Measurements from ENCODE around the gene MIPEP.

MIPEP gene

DNA sequence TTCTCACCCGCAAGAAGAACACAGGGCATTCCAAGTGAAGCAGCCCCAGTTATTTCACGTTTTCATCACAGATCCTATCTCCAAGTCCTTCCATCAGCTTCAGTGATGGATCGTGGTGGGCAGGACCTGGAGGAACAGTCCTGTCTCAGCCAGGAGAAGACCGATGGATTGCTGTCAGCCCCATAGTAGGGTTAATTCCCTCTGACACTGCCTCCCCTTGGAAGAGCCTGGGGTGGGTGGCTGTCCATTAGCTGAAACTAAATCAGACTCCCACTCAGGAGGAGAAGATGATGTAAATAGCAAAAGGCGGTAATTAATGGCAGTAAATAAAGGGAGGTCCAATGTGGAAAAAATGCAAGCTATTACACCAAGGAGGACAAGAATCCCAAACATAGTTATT, 188.0 kb downstream of the MIPEP start:
- DNase-seq, result no peak

- no peak for DNase-seq
These were observed 189.9 kb downstream of the MIPEP start for GRCh38 chr13:23699271-23699670.

GRCh38 chr13:23697772-23698313, 191.4 kb downstream of the MIPEP start:
- DNase-seq, result no peak

GRCh38 chr13:23696610-23697009, 192.6 kb downstream of the MIPEP start:
- no peak for DNase-seq

DNA sequence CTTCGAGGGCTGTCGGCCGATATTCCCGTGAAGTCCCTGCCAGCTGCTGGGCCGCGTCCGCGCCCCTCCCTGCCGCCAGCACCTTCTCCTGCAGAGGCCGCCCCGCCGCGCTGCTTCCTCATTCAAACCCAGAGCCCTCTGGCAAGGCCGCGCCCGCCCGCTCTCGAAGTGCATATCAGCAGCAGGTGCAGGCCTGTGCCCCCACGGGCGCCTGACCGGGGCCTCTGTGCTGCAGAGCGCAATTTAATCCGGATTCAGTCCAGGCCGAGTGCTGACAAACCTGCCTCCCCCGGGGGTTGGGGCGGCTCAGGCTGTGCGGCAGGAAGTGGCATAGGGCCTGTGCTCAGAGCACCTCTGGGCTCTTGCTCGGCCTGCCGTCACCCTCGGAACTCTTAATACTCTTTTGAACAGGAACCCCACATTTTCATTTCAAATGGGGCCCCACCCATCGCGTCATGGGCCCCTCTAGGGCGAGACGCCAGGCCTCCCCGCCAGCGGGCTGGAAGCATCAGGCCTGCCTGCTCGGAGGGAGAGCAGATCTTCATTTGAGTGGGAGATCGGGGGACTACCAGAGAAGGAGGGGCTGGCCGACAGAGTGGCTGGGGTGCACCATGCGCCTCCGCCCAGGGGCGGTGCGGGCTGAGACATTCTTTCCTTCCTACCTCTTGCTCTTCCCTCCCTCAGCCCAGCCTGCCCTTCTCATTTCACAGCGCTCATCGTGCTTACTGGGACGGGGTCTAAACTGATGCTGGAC, 193.3 kb downstream of the MIPEP start:
- no peak for DNase-seq

DNA sequence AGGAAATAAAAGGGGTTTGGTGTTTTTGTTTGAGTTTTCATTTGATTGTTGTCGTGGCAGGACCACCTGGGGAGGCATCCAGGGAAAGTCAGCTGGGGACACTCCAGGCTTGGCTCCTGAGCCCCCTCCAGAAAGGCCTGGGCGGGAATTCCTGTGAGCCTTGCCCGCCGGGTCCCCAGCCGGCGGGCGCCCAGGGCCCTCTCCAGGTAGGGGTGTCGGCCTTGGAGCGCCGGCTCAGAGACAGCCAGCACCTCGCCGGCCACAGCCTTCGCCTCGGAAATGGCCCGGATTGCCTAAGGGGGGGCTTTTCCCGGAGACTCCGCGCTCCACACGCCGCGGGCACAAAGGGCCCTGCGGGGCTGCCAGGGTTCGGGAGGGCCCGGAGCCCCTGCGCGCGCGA, 194.0 kb downstream of the MIPEP start:
- DNase-seq, result no peak

GRCh38 chr13:23692816-23693215, 196.4 kb downstream of the MIPEP start:
- no peak for DNase-seq

- DNase-seq, result no peak
These were observed 198.5 kb downstream of the MIPEP start for GRCh38 chr13:23690668-23691067.

DNA sequence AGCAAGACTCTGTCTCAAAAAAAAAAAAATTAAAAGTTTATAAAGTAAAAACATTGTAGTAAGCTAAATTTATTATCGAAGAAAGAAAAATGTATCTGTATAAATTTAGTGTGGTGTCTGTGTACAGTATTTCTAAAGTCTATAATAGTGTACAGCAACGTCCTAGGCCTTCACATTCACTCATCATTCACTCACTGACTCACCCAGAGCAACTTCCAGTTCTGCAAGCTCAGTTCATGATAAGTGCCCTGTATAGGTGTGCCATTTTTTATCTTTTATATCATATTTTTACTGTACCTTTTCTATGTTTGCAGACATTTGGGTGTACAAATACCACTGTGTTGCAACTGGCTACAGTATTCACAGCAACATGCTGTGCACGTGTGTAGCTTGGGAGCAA, 200.9 kb downstream of the MIPEP start:
- DNase-seq, result no peak

- DNase-seq, result no peak
These were observed 201.6 kb downstream of the MIPEP start for GRCh38 chr13:23687614-23688013.

DNA sequence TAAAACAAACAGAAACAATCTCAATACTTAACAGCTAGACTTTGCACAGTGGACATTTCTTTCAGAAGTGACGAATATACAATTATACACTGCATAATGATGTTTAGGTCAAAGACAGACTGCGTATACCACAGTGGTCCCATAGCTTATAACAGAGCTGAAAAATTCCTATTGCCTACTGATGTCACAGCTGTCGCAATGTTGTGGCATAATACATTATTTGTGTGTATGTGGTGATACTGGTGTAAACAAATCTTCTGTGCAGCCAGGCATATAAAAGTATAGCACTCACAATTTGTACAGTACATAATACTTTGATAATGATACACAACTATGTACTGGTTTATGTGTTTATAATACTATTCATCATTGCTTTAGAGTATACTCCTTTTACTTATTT, 202.3 kb downstream of the MIPEP start:
- no peak for DNase-seq

DNA sequence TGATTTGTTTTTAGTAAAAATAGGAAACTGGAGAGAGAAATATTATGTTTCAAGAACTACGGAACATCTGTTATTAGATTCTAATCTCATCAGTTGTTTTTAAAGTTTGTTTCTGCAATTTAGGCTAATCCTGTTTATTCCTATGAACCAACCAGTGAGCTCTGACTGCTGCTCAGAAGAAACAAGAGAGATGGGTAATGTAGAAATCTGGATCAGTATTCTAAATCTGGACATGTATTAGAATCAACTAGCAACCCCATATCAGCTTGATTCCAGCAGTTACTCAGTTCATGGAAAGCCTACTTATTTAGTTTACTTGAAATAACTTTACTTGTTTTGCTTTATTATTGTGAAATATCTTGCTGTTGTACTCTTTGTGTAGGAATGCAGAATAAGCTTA, 203.8 kb downstream of the MIPEP start:
- DNase-seq, result no peak

DNA sequence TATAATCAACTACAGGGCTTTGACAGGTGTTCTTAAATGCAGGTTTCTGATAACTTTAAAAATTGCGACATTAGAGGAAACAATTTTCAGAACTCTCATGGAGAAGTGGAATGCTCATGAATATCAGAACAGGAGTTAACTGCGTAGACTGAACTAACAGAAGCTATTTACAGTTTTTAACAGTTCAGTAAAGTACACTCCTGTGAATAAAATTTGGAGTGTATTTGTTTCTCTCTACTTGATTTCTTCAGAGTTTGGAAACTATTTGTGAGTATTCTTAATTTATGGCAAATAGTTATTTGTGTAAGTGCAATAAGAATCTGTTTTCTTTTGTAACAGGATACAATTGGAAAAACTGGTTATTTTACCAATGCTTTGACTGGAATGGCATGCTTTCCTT, 204.6 kb downstream of the MIPEP start:
- DNase-seq, result no peak

- DNase-seq, result no peak
These were observed 206.1 kb downstream of the MIPEP start for GRCh38 chr13:23683084-23683483.

DNA sequence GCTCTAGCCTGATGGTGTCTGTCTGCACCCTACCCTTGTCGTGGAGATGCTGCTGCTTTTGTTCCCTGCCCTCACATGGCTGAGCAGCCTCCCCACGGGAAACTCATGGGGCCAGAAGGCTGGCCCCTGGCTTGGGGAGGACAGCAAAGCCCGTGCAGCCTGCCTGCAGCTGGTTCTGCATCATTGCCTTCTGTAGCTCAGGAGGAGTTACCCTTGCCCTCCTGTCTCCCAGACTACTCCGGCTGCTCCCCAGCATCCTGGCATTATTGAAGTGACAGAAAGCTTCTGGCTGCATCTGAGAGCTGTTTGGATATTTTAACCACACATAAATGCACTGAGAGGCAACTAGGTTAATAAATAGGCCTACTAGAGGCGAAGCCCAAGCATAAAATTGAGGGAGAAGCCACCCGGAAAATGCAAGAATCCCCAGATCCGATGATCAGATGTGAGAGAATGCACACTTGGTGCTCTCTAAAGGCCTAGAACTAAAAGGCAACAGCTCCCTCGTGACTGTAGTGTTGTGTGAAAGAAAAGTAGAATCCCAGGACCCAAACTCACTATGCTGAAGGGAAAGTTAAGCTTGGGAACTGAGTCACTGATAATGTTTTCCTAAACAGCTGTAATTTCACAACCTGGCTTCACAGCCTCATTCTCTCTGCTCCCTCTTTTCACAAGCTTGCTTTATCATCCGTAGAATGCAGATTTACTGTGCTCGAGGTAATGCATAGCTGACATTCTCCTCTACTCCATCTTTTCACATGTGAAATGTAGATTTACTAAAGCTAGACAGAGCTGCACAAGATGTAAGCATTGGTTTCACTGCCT, 208.1 kb downstream of the MIPEP start:
- DNase-seq, result no peak

All from NCI-H774 (cell line).